Prostate gland (tissue), 2 donors: ENCODE measurements around the gene HTR1E.

Experiments used
- POLR2AphosphoS5 ChIP-seq: sonication (generic); formaldehyde crosslinking; IDR thresholded peaks from one replicate; pipeline ENCODE4 v1.6.1; 2017; ENCODE audit warnings: antibody characterized with exemption
- TF ChIP-seq, protein P1 (sequence below), 4 experiments: fragments of 200-600 bp in 2 of 4; fragments of 450-650 bp in 2 of 4; sonication (generic) in 2 of 4; IDR thresholded peaks; 1 replicate in 3 of 4; 2 replicates in 1 of 4; pipeline ENCODE4 v1.5.1; 2016 to 2019; ENCODE audit warnings: antibody characterized with exemption in 4 of 4, mild to moderate bottlenecking in 2 of 4, moderate library complexity in 2 of 4

DNA sequence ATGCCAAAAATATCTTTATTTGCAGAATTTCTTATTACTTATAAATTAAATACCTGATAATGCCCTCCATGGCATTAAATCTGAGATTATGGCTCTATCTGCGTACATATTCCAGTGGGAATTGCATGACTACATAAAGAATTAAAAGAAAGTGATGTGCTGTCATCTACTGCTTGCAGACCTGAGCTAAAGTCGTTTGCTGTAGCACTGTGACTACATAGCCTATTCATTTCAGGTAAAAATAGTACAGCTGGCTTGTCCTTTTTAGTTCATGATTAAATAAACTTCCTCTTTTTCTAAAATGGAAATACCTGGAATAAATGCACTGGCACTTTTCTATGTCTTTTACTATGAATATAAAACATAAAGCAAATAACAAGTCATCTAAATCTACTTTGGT, 79.4 kb downstream of the HTR1E start:
- no peak for TF ChIP-seq POLR2AphosphoS5
- TF ChIP-seq, protein P1, sequence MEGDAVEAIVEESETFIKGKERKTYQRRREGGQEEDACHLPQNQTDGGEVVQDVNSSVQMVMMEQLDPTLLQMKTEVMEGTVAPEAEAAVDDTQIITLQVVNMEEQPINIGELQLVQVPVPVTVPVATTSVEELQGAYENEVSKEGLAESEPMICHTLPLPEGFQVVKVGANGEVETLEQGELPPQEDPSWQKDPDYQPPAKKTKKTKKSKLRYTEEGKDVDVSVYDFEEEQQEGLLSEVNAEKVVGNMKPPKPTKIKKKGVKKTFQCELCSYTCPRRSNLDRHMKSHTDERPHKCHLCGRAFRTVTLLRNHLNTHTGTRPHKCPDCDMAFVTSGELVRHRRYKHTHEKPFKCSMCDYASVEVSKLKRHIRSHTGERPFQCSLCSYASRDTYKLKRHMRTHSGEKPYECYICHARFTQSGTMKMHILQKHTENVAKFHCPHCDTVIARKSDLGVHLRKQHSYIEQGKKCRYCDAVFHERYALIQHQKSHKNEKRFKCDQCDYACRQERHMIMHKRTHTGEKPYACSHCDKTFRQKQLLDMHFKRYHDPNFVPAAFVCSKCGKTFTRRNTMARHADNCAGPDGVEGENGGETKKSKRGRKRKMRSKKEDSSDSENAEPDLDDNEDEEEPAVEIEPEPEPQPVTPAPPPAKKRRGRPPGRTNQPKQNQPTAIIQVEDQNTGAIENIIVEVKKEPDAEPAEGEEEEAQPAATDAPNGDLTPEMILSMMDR (IDR thresholded peaks at IDR 0.05) = no peak
